GM10248 (cell line): ENCODE results near the gene VANGL1.

Experiments
- CTCF ChIA-PET: fragments of 300-600 bp; sonication (Branson Sonifier 250); formaldehyde crosslinking; extraction: SDS; loops from one replicate; lab custom pipeline; 2021; ENCODE audit warnings: antibody characterized with exemption; lab: Yijun Ruan, JAX
- POLR2A ChIA-PET: fragments of 350-650 bp; sonication (Branson Sonifier 250); formaldehyde crosslinking; extraction: SDS; loops from one replicate; lab custom pipeline; 2020; ENCODE audit warnings: antibody characterized with exemption; lab: Yijun Ruan, JAX
- DNase-seq: peaks from one replicate; pipeline ENCODE4 v3.0.0; 2012; ENCODE audit errors: extremely low spot score
- CTCF ChIP-seq: IDR thresholded peaks from 2 replicates; pipeline ENCODE4 v1.5.1; 2012; ENCODE audit warnings: mild to moderate bottlenecking, low read depth; ENCODE audit errors: extremely low read depth, missing control alignments, control extremely low read depth

The VANGL1 gene

GRCh38 chr1:115719285-115719684 lies 77.5 kb downstream of the VANGL1 start:
- no peak for DNase-seq
- CTCF ChIA-PET: interaction anchor here (4.9 to 5.5 kb wide), 3 partner anchors 12 to 51 kb away, joined by 52 to 62 read pairs (median 54); partner anchors contain the start of gene CASQ2
- POLR2A ChIA-PET: no interaction called here
- TF ChIP-seq CTCF: no peak

- no peak for TF ChIP-seq CTCF
- ChIA-PET CTCF (interaction anchor here (1.7 kb wide), 1 partner anchor 15 kb away, joined by 4 read pairs; no protein-coding TSS in a partner anchor), POLR2A (no interaction called here)
- DNase-seq: no peak
Observed at GRCh38 chr1:115722221-115722620, 80.5 kb downstream of the VANGL1 start.

- POLR2A ChIA-PET: no interaction called here
- CTCF ChIA-PET: interaction anchor here (1.2 to 1.7 kb wide), 3 partner anchors 16 to 48 kb away, joined by 3 to 7 read pairs (median 4); no protein-coding TSS in a partner anchor
- TF ChIP-seq CTCF: no peak
Observed at GRCh38 chr1:115723756-115724155, 82.0 kb downstream of the VANGL1 start.

GRCh38 chr1:115725600-115725999 lies 83.8 kb downstream of the VANGL1 start:
- ChIA-PET CTCF (interaction anchor here (1.1 to 1.9 kb wide), 2 partner anchors 19 to 83 kb away, joined by 3 to 10 read pairs; partner anchors contain the start of gene VANGL1), POLR2A (no interaction called here)
- DNase-seq: no peak
- TF ChIP-seq CTCF: no peak

More at GRCh38 chr1:115723756-115724155, 82.0 kb downstream of the VANGL1 start:
- no peak for DNase-seq

GRCh38 chr1:115726161-115726560 lies 84.4 kb downstream of the VANGL1 start:
- TF ChIP-seq CTCF: no peak
- ChIA-PET POLR2A (no interaction called here), CTCF (interaction anchor here (0.7 kb wide), 1 partner anchor 8 kb away, joined by 3 read pairs; no protein-coding TSS in a partner anchor)
- no peak for DNase-seq

- POLR2A ChIA-PET: no interaction called here
- no peak for TF ChIP-seq CTCF
- no peak for DNase-seq
- CTCF ChIA-PET: interaction anchor here (0.7 kb wide), 1 partner anchor 9 kb away, joined by 3 read pairs; no protein-coding TSS in a partner anchor
Observed at GRCh38 chr1:115726570-115726969, 84.8 kb downstream of the VANGL1 start.
